ENCODE results near the gene LOXL1.
A peak's percentile ranks its signal among the peaks of the same experiment; 100 is the strongest.

The LOXL1 gene

GRCh38 chr15:73983773-73984172 lies 57.5 kb downstream of the LOXL1 start:
- no peak for DNase-seq

GRCh38 chr15:73984208-73984979 lies 58.1 kb downstream of the LOXL1 start:
- no peak for DNase-seq

GRCh38 chr15:73985101-73985873 lies 59.0 kb downstream of the LOXL1 start:
- no peak for DNase-seq

DNA sequence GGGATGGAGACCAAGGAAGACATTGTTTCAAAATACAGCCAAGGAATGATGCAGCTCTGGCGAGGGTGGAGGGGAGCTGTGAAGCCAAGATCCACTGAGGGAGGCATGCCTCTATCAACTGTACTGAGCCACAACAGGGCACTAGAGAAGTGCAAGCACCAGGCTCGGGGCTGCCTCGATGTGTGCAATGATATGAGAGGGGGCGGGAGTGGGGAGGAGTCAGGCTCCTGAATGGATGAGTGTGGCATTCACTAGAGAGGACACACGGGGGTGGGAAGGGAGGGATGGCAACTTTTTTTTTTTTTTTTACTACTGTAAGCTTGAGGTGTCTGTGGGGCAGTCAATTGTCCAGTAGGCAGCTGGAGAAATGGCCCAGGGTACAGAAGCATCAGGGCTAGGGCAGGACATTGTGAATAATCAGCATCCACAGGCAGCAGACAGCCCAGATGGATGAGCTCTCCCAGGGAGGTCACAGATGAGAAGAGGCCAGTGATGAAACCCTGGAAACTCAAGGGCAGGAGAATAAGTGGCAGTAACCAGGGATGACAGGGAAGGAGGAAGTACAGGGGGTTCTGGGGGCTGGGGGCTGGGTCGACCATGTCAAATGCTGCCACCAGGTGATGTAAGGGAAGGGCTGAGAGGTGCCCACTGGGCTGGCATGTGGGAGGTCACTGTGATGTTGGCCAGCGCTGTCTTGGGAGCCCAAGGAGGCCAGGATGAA lies 60.0 kb downstream of the LOXL1 start:
- no peak for DNase-seq

DNA sequence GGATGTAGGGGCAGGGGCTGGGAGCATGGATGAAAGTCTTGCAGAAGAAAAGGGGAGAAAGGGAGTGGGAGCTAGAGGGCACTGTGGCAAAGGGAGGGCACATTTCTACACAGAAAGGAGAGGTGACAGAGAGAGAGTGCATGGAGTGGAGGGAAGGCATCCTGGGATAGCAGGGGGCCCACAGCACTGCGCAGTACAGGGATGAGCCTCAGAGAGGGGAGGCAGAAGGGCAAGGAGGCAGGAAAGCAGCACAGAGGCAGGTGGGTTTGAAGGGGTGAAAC lies 60.5 kb downstream of the LOXL1 start:
- DNase-seq = no peak

DNA sequence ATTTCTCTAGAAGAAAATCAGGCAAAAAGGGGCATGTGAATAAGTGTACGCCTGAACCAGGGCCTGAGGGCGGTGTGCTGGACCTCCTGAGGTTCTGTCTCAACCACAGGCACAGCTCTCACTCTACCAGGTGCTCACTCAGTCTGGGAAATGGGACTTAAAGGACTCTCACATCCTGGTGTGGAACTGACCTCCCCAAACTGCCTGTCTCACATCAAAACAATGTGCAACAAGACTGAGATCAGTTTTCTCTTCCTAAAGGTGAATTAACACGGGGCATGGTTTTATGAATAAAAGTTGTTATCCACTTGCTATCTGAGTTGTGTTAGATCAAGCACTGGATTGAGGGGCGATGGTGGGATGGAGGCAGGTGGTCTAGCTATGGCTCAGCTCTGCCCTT lies 61.0 kb downstream of the LOXL1 start:
- no peak for DNase-seq

GRCh38 chr15:73987681-73988444 lies 61.6 kb downstream of the LOXL1 start:
- no peak for DNase-seq

DNA sequence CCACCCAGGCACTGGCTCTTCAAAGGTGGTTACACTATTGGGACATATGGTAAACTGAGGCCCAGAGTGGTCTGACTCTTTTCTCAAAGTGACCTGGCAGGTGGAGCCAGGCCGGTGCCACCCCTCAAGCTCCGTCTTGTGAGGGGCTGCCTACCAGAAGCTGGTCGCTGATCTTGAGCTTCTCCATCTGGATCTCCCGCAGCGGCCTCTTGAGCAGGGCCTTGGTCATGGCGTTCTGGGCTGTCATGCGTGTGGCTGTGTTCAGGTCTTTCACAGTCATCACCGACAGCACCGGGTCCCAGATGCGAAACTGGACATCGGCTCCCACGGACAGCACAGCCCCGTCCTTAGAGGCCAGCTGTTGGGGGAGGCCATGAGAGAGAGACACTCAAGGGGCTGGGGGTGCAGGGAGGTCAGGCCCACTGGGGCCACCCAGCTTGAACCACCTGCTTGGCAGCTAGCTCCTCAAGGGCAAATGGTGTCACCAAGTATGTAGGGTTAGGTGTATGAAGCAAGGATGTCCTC lies 62.2 kb downstream of the LOXL1 start:
- no peak for DNase-seq

- no peak for DNase-seq
Measured at GRCh38 chr15:73989001-73989798, 62.9 kb downstream of the LOXL1 start.

GRCh38 chr15:73990250-73991005 lies 64.2 kb downstream of the LOXL1 start:
- DNase-seq = no peak

- DNase-seq = no peak
Measured at GRCh38 chr15:73991260-73991659, 65.0 kb downstream of the LOXL1 start.

- DNase-seq = peak; percentile 73 to 95
Measured at GRCh38 chr15:73991726-73992593, 65.7 kb downstream of the LOXL1 start, which contains the start of gene STOML1. TSS of gene STOML1 (minus strand) at chr15:73992295. CDS start at chr15:73992223, 72 bp downstream.

- no peak for DNase-seq
Measured at GRCh38 chr15:73992594-73992898, 66.3 kb downstream of the LOXL1 start.

GRCh38 chr15:73993211-73993994 lies 67.1 kb downstream of the LOXL1 start:
- no peak for DNase-seq

DNA sequence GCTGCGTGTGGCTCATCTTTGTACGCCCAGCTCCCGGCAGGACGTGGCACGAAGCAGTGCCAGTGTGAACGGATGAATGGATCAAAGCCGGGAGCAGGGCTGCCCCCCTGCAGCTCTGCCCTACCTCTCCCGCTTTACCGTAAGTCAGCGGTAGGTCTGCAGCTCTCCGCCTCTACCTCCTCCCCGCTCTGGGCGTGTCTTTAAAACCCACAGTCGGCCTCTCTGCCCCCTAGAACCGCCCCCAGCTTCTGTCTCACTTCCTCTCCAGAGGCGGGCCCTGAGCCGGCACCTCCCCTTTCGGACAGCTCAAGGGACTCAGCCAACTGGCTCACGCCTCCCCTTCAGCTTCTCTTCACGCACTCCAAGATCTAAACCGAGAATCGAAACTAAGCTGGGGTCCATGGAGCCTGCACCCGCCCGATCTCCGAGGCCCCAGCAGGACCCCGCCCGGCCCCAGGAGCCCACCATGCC lies 68.2 kb downstream of the LOXL1 start, which contains the start of gene PML:
Gene PML (plus strand): TSS at position 304 of the 471 bp plus-strand sequence. CDS start 97 bp downstream, at position 401.
- DNase-seq = peak; percentile 87 to 96

DNA sequence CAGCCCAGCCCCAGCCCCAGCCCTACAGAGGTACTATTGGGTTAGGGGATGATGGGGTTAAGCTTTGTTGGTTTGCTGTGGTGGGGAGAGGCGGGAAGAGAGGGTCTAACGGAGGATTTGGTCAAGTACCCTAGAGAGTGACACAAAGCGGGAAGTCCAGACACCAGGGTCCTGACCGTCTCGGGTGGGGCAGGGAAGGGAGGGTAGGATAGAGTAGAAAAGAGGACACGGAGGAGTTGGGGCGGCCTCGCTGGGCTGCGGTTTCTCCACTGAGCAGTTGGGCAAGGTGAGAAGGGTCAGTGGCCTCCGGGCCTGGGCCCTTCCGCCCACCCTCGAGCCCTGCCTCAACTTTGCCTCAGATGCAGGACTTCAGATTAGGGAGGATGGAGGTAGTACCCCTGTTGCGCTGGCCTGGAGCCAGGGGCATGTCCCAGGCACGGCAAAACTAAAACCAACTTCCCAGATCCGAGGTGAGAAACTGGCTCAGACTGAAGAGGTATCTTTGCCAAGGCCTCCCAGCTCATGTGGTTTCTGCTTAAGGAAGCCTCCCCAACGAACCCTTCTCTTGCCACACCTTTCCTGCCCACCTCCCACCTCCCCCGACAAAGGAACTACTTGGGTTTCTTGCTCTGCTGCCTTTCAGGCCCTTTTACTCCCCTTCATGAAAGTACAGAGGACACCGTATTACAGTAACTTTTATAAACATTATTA lies 68.8 kb downstream of the LOXL1 start:
- DNase-seq = peak in 1 of 2 experiments; percentile 26

- DNase-seq = no peak
Measured at GRCh38 chr15:73996267-73996666, 70.0 kb downstream of the LOXL1 start.

- DNase-seq = no peak
Measured at GRCh38 chr15:73996939-73997338, 70.7 kb downstream of the LOXL1 start.

All from NCI-H526 (cell line).